ENCODE data around the gene CDX2.

The CDX2 gene

DNA sequence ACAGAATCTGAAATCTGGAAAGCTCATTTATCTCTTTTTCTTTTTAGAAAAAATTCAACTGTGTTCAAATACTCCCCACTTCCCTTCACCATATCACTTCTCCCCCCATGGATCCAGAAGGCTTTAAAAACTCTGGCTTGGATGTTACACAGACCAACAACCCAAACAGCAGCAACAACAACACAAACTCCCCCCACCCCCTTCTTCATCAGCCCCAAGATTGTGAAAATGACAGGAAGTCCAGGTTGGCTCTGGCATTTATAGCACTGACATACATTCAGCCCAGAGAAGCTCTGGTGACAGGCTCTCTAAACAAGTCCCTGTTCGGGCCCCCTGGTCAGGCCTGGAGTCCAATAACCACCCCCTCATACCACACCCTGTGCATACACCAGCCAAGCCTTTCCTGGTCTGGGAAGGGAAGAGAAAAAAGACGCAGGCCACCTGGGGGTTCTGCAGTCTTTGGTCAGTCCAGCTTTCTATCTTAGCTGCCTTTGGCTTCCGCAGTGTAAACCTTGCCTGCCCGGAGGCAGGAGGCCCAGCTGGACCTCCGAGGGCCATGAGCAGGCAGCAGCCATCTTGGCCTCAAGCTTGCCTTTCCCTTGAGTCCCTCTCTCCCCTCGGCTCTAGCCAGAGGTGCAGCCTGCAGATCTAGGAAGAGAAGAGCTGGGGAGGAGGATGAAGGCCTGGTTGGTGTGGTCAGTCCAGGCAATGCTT, 6.8 kb downstream of the CDX2 start:
- TF ChIP-seq, protein P1, sequence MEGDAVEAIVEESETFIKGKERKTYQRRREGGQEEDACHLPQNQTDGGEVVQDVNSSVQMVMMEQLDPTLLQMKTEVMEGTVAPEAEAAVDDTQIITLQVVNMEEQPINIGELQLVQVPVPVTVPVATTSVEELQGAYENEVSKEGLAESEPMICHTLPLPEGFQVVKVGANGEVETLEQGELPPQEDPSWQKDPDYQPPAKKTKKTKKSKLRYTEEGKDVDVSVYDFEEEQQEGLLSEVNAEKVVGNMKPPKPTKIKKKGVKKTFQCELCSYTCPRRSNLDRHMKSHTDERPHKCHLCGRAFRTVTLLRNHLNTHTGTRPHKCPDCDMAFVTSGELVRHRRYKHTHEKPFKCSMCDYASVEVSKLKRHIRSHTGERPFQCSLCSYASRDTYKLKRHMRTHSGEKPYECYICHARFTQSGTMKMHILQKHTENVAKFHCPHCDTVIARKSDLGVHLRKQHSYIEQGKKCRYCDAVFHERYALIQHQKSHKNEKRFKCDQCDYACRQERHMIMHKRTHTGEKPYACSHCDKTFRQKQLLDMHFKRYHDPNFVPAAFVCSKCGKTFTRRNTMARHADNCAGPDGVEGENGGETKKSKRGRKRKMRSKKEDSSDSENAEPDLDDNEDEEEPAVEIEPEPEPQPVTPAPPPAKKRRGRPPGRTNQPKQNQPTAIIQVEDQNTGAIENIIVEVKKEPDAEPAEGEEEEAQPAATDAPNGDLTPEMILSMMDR (IDR thresholded peaks at IDR 0.05; ENCODE audit: borderline replicate concordance, control extremely low read depth, extremely low read depth, insufficient read depth, missing control alignments), result no peak
- no peak for DNase-seq (ENCODE audit: low spot score)
- in situ Hi-C loops (cut with MboI; ENCODE audit: low sequenced_read_pairs, unreplicated experiment), result loop anchor here (25.0 kb wide), 1 partner anchor 1000 kb away; no protein-coding TSS in a partner anchor

DNA sequence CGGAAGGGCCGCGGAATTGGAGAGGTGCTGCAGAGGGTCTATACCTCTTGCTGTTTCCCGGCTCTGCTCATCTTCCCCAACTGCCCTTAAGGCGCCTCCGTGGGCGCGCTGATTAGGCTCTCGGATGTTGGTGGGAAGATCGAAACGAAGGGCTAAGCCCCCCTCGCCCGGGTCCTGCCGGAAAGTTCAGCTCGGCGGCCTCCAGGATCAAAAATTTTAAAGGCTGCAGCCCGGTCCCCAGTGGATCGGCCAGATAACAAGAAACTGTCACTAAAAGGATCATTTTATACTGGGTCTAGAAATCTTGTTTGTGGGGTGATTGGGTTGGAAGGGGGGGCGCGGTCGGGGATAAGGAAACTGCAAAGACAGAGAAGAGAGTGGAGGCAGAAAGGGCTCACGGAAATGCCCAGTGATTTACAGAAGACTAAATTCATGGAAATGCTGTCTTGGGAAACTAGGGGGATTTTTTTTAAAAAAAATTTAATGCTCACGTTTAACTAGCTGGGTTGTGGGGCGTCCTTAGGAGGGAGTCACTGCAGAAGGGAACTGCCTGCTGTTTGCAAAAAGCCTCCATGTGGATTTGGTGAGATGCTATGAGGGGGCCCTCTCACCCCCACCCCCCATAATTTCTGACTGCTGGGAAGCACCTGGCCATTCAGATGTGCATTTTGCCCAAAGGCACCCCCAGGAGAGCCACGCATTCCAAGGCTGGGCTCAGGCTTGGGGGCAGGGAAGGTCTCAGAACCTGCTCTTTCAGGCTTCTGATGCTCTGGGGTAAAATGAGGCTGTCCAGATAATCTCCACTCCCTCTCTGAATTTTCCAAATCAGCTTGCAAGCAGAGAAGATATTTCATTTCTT, 7.7 kb downstream of the CDX2 start:
- in situ Hi-C loops (cut with MboI; ENCODE audit: low sequenced_read_pairs, unreplicated experiment), result loop anchor here (25.0 kb wide), 1 partner anchor 999 kb away; no protein-coding TSS in a partner anchor
- TF ChIP-seq, protein P1 (IDR thresholded peaks at IDR 0.05; ENCODE audit: borderline replicate concordance, control extremely low read depth, extremely low read depth, insufficient read depth, missing control alignments), result no peak
- DNase-seq (ENCODE audit: low spot score), result no peak

DNA sequence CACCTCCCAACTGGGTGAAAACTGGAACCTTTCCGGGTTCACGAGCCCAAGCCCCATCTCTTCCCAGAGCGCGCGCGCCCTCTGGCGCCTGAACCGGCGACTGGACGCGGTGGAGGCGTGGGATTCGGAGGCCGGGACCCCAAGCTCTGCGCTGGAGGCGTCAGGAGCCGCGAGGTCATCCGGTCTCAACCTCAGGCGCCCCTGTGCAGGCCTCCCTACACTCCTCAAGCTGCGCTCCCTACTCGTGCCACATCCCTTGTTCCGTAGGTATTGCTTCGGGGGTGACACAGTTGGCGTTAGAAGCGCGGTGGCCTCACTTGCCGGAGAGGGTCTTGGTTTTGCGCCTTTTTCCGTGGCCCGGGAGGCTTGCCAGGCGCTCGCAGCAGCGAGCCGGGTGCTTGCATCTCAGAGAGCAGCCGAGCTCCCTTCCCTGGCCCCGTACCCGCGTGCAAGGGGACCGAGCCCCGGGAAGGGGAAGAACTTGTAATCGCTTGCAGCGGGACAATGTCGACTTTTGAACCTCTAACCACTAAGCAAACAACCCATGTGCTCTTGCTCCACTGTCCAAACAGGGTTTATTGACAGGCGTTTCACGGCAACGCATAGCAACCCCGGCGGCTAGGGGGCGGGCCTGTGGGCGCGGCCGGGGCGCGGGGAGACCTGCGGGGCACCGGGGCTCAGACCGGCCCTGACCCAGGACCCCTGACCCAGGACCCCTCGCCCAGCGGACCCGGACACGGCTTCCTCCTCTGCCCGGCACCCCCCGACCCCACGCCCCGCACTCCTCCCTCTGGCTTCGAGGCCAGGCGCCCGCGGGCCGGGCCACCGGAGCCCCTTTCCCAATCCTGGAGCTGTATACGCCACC, 8.5 kb downstream of the CDX2 start:
- TF ChIP-seq, protein P1 (IDR thresholded peaks at IDR 0.05; ENCODE audit: borderline replicate concordance, control extremely low read depth, extremely low read depth, insufficient read depth, missing control alignments), result peak; percentile 82
- in situ Hi-C loops (cut with MboI; ENCODE audit: low sequenced_read_pairs, unreplicated experiment), result loop anchor here (25.0 kb wide), 1 partner anchor 998 kb away; no protein-coding TSS in a partner anchor
- DNase-seq (ENCODE audit: low spot score), result peak; percentile 73

DNA sequence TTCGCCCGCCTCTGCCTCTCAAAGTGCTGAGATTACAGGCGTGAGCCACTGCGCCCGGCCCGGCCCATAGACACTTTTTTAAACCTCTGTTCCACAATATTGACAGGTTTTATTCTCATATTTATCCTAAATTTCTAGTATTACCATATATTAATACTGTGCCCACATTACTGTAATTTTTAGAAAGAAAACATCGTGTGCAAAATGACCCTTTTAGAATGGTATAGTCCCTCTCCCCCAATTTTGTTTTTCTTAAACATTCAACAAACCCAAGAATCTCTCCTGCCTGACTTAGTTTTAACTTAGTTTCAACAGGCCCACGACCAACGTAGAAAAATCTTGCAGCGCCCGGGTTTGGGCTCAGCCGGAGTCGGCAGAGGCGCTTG, 9.1 kb downstream of the CDX2 start:
- in situ Hi-C loops (cut with MboI; ENCODE audit: low sequenced_read_pairs, unreplicated experiment), result loop anchor here (25.0 kb wide), 1 partner anchor 998 kb away; no protein-coding TSS in a partner anchor
- no peak for DNase-seq (ENCODE audit: low spot score)
- TF ChIP-seq, protein P1 (IDR thresholded peaks at IDR 0.05; ENCODE audit: borderline replicate concordance, control extremely low read depth, extremely low read depth, insufficient read depth, missing control alignments), result no peak

DNA sequence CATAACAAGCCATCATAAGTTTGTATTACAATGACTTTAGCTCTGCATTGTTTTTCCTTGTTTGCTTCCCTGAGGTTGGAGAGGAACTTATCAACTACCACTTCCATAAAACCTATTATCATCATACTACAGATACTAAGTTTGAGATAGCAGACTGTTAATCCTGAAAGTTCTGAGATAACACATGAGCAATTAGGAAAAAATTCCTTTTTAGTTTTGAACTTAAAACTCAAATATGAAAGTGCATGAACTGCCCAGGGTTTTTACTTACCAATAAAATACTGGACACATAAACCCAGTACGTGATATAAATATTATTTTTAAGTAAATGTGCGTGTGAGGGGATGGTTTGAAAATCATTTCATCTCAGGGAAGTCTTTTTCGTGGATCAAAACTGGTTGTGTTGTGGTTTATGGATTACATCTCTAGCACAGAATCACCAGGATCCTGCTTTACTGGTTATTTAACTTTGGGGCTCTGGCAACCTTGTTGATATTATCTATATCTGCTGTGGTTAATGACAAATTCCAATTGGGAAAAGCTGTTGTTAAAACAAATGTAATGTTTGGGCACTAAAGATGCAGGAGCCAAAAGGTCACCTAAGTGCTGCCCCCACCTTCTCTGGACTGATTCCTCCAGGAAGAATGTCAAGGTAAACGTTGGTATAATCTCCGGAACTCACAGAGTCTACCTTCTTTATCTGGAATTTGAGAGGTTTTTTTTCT, 12.4 kb downstream of the CDX2 start:
- DNase-seq (ENCODE audit: low spot score), result no peak
- TF ChIP-seq, protein P1 (IDR thresholded peaks at IDR 0.05; ENCODE audit: borderline replicate concordance, control extremely low read depth, extremely low read depth, insufficient read depth, missing control alignments), result no peak
- in situ Hi-C loops (cut with MboI; ENCODE audit: low sequenced_read_pairs, unreplicated experiment), result loop anchor here (25.0 kb wide), 1 partner anchor 994 kb away; no protein-coding TSS in a partner anchor
